Stomach smooth muscle (tissue), 2 donors: Measurements from ENCODE around the gene MKKS.
A peak's percentile ranks its signal among the peaks of the same experiment; 100 is the strongest.

Experiments
- H3K27ac ChIP-seq: one replicate; pipeline ENCODE4 v1.7.0; 2013; ENCODE audit warnings: mild to moderate bottlenecking, low read length, inconsistent platforms
- H3K27me3 ChIP-seq, 2 donors: one replicate each; pipeline ENCODE4 v1.7.0; 2013; ENCODE audit warnings: low read length in 2 of 2; ENCODE audit not compliant: insufficient read depth in 2 of 2, control insufficient read depth in 1 of 2
- H3K36me3 ChIP-seq, 2 donors: one replicate each; pipeline ENCODE4 v1.7.0; 2013; ENCODE audit warnings: low read length in 2 of 2; ENCODE audit not compliant: control insufficient read depth in 2 of 2, insufficient read depth in 2 of 2
- H3K4me1 ChIP-seq: one replicate; pipeline ENCODE4 v1.7.0; 2013; ENCODE audit warnings: low read length; ENCODE audit not compliant: control insufficient read depth, insufficient read depth
- H3K4me3 ChIP-seq, 2 donors: one replicate each; pipeline ENCODE4 v1.7.0; 2013; ENCODE audit warnings: low read length in 2 of 2
- H3K9ac ChIP-seq, 2 donors: one replicate each; pipeline ENCODE4 v1.7.0; 2013; ENCODE audit warnings: low read length in 2 of 2, mild to moderate bottlenecking in 1 of 2
- H3K9me3 ChIP-seq, 2 donors: one replicate each; pipeline ENCODE4 v1.7.0; 2013; ENCODE audit warnings: low read length in 2 of 2; ENCODE audit not compliant: control insufficient read depth in 2 of 2
- donor health status: healthy.
- donor health status: Pancreatic carcinoma.

MKKS gene

DNA sequence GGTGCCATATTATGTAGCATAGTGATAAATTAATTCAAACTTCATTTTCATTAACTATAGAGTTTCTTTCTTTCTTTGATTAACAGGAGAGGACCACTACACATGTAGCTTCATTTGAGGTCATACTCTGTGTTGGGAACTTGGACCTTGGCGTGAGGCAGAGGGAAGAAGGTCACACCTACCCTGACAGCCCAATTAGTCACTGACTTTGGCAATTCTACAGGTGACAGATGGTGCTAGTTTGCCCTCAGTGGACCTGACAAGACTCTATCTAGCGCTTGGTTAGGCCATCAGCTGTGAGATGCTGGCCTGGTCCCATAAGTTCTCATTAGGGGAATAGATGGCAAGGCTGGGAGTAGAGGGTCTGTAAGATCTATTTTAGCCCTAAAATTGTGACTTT, 15.2 kb upstream of the MKKS start:
- Histone ChIP-seq H3K4me3 (no peak overlapping the region), H3K9me3 (no peaks in the 10 kb centered on the region), H3K9ac (no peak overlapping the region), H3K27me3 (no peaks in the 10 kb centered on the region), H3K27ac (no peak overlapping the region), H3K36me3 (no peaks in the 10 kb centered on the region), H3K4me1 (no peaks in the 10 kb centered on the region)

DNA sequence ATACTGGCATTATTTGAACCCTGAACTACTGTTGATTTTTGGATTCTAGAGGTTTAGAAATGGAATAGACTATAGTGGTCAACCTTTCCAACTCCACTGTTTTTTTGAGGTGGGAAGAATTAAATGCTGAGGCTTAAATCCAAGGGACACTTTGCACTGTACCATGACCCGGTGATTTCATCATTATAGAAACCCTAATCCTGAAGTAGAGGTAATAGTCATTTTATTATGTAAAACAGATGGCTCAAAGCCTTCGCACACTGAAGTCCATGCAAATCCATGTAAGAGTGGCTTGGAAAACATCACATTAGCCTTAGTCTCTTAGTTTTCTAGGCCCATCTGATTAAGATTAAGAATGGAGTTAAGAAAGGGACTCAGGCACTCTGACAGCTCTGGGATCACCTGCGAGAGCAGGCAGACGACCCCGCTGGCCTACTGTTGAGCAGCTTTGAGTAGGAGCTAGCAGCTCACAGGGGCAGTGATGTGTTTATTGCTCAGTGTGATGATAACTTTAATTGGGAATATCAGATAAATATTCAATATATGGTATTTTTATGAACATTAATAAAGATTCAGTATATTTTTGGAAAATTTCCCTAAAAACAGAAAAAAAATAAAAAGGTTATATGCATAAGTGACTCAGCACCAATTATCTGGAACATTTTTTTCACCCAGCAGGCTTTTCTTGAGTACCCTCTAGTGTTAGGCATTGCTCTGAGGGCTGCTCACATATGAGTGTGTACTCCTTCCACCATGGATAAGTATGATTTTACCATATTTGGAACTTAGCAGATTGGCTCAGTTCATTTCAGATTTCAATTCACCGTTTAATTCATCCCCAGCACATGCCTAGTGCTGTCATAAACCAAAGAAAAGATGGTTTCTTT, 14.5 kb upstream of the MKKS start:
- Histone ChIP-seq H3K36me3 (no peaks in the 10 kb centered on the region), H3K9ac (no peak overlapping the region), H3K27me3 (no peaks in the 10 kb centered on the region), H3K4me3 (no peak overlapping the region), H3K27ac (no peak overlapping the region), H3K9me3 (no peaks in the 10 kb centered on the region), H3K4me1 (no peaks in the 10 kb centered on the region)

DNA sequence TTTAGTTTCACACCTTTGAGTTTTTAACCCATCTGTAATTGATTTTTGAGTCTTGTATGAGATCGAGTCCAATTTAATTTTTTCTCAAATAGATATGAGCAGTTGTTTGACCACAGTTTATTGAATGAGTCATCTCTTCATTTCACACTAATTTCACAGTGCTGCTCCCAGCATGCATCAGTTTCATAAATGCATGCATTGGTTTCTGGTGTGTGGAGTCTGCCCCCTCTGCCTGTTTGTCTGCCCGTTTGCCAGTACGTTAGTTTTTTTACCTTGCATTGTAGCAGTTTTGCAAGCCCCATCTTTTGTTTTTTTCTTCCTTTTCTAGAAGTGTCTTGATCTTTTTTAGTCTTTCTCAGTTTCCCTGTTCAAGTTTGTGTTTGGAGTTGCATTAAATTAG, 13.0 kb upstream of the MKKS start:
- Histone ChIP-seq H3K36me3 (no peaks in the 10 kb centered on the region), H3K4me3 (no peak overlapping the region), H3K27me3 (no peaks in the 10 kb centered on the region), H3K4me1 (no peaks in the 10 kb centered on the region), H3K27ac (no peak overlapping the region), H3K9me3 (no peaks in the 10 kb centered on the region), H3K9ac (no peak overlapping the region)

GRCh38 chr20:10445758-10446157, 11.7 kb upstream of the MKKS start:
- Histone ChIP-seq H3K9ac (no peak overlapping the region), H3K9me3 (no peaks in the 10 kb centered on the region), H3K27me3 (no peaks in the 10 kb centered on the region), H3K27ac (no peak overlapping the region), H3K4me1 (no peaks in the 10 kb centered on the region), H3K4me3 (no peak overlapping the region), H3K36me3 (no peaks in the 10 kb centered on the region)

DNA sequence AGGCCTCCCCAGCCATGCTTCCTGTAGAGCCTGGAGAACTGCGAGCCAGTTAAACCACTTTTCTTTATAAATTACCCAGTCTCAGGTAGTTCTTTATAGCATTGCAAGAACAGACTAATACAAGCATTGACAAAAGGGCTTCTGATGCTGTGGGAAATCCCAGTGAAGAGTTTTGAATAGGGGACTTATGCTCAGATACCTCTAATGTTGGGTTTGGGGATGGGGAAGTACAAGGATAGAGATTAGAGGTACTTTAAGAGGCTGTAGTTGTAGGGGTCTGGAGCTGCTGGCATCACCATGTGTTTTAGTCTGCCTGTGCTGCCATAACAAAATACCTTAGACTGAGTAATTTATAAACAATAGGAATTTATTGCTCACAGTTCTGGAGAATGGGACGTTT, 9.9 kb upstream of the MKKS start:
- H3K36me3 ChIP-seq = no peaks in the 10 kb centered on the region
- no peak overlapping the region for H3K9ac ChIP-seq
- no peak overlapping the region for H3K27ac ChIP-seq
- H3K4me1 ChIP-seq = no peaks in the 10 kb centered on the region
- no peak overlapping the region for H3K4me3 ChIP-seq
- no peaks in the 10 kb centered on the region for H3K27me3 ChIP-seq
- no peaks in the 10 kb centered on the region for H3K9me3 ChIP-seq

DNA sequence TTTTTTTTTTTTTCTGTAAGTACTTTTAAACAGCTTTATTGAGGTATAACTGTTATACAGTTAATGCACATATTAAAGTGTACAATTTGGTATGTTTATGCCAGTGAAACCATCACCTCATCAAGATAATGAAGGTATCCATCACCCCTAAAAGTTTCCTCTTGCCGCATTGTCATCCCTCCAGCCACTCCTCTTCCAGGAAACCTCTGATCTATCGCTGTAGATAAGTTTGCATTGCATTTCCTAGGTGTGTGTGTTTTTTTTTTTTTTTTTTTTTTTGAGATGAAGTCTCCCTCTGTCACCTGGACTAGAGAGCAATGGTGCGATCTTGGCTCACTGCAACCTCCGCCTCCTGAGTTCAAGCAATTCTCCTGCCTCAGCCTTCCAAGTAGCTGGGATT, 4.2 kb upstream of the MKKS start:
- Histone ChIP-seq H3K9ac (no peak overlapping the region), H3K4me3 (no peak overlapping the region)

GRCh38 chr20:10436053-10436699, 2.2 kb upstream of the MKKS start:
- H3K27ac ChIP-seq = no peak overlapping the region
- H3K9ac ChIP-seq = no peak overlapping the region
- no peaks in the 10 kb centered on the region for H3K27me3 ChIP-seq
- no peaks in the 10 kb centered on the region for H3K9me3 ChIP-seq
- H3K4me1 ChIP-seq = peaks cover 18% of the 10 kb centered on the region
- H3K36me3 ChIP-seq = no peaks in the 10 kb centered on the region
- H3K4me3 ChIP-seq = no peak overlapping the region

More for the DNA sequence above, 4.2 kb upstream of the MKKS start:
- no peak overlapping the region for H3K27ac ChIP-seq
- H3K27me3 ChIP-seq = no peaks in the 10 kb centered on the region
- H3K36me3 ChIP-seq = no peaks in the 10 kb centered on the region
- H3K9me3 ChIP-seq = no peaks in the 10 kb centered on the region
- peaks cover 6% of the 10 kb centered on the region for H3K4me1 ChIP-seq

- Histone ChIP-seq H3K4me3 (peak within 1 kb of the TSS; percentile 89 to 97), H3K27ac (peak within 1 kb of the TSS; percentile 88), H3K4me1 (peaks cover 18% of the 10 kb centered on the region), H3K9ac (peak within 1 kb of the TSS; percentile 86 to 94), H3K9me3 (no peaks in the 10 kb centered on the region), H3K36me3 (no peaks in the 10 kb centered on the region), H3K27me3 (no peaks in the 10 kb centered on the region)
Measured at GRCh38 chr20:10434832-10435812, 1.1 kb upstream of the MKKS start, which contains the start of gene SLX4IP. Gene SLX4IP (plus strand): TSS chr20:10435305. CDS start chr20:10458205, 22,900 bp downstream.

DNA sequence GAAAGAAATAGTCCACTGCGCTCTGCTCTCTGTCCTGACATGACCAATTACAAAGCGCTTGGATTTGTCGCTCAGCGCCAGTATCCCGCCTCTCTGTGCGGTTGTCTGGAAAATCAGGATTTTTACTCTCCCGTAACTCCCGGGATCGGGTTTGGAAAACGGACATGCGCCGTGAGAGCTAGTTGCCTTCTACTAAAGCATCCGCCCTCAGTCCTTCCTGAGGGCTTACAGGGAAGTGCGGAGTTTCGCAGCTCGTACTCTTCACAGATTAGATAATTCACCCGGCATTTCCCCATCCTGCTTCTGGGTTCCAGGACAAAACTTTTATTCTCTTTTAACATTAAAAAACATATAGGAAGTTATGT, 427 bp upstream of the MKKS start:
- H3K27ac ChIP-seq = peak overlapping the region; percentile 88
- H3K9me3 ChIP-seq = no peaks in the 10 kb centered on the region
- H3K36me3 ChIP-seq = no peaks in the 10 kb centered on the region
- H3K4me3 ChIP-seq = peak overlapping the region; percentile 89 to 97
- peaks cover 18% of the 10 kb centered on the region for H3K4me1 ChIP-seq
- peak overlapping the region; percentile 86 to 94 for H3K9ac ChIP-seq
- no peaks in the 10 kb centered on the region for H3K27me3 ChIP-seq

DNA sequence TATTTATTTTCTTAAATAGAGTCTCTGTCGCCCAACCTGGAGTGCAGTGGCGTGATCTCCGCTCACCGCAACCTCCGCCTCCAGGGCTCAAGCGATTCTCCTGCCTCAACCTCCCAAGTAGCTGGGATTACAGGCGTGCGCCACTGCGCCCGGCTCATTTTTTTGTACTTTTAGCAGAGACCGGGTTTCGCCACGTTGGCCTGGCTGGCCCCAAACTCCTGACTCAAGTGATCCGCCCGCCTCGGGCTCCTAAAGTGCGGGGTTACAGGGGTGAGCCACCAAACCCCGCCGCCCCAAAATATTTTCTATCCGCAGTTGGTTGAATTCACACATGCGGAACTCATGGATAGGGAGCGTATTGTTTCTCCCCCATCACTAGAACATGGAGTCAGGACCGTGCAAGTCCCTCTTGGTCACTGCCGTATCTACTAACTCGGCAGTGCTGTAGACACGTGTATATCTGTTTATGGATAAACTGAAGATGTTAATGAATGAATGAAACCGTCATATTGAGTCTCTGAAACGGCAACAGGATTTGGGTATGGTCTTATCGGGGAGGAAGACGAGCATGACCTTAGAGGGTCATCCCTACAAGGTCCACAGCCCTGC, 904 bp downstream of the MKKS start:
- no peaks in the 10 kb centered on the region for H3K27me3 ChIP-seq
- peak overlapping the region; percentile 89 to 97 for H3K4me3 ChIP-seq
- H3K36me3 ChIP-seq = no peaks in the 10 kb centered on the region
- no peak overlapping the region for H3K27ac ChIP-seq
- H3K4me1 ChIP-seq = peaks cover 18% of the 10 kb centered on the region
- no peaks in the 10 kb centered on the region for H3K9me3 ChIP-seq
- peak overlapping the region; percentile 86 to 94 for H3K9ac ChIP-seq
